ENCODE data around the gene TCF3.
A peak's percentile ranks its signal among the peaks of the same experiment; 100 is the strongest.

Gene TCF3

DNA sequence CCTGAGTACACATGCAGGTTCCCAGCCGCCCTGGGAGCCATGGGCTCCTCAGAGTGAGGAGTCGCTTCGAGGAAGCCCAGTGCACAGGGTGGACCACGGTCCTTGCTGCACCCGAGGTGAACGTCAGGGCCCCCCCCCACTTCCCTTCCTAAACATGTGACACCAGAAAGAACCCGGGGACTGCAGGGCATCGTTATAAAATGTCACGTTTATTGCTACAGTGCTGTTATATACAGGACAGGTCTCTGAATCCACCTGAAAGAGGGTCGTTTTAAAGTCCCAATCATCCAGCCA is 43.4 kb downstream of the TCF3 start:
- no peak for DNase-seq

DNA sequence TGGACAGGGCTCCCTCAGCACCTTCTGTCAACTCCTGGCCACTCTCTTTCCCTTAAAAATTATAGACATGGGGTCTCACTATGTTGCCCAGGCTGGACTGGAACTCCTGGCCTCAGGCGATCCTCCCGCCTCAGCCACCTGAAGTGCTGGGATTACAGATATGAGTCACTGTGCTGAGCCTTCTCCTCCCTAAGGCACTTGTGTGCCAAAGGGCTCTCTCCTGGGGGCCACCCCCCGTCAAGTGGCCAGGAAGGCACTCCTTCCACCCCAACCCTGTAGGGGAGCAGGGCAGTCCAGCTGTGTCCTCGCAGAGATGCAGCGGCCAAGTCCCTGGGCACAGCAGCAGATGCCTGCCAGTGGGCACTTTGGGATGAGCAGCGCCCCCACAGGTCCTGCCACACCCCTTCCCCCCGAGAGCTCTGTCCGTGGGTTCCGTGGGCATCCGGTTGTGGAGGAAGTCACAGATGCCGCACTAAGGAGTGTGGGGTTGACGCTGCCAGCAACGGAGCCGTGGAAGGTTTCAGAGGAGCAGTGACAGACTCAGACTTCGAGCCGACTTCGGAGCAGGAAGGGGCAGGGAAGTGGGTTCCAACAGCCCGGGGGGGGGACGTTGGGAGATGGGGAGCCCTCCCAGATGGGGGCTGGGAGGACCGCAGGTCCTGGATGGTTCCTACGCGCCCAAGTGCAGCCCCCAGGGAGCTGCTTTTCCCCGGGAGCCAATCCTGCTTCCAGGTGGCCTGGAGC is 43.9 kb downstream of the TCF3 start:
- no peak for DNase-seq

DNA sequence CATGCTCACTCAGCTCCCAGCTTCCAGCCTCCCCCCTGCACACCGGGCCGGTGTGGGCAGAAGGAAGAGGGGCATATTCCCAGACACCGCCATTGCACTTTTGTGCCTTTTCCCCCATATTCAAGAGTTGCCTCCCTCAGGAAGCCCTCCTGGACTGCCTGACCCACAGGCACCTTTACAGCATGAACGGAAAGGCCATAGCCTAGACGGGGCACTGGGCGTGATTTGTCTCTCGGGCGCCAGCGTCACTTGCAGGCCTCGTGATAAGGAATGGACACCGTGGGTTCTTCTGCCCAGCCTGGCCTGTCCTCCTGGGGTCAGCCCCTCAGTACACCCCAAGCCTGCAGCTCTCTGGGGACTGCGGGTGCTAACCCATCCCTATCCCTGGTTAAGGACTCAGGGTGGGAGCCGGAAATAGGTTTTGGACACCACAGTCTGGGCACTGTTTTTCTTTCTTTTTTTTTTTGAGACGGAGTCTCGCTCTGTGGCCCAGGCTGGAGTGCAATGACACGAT is 46.2 kb downstream of the TCF3 start:
- no peak for DNase-seq

DNA sequence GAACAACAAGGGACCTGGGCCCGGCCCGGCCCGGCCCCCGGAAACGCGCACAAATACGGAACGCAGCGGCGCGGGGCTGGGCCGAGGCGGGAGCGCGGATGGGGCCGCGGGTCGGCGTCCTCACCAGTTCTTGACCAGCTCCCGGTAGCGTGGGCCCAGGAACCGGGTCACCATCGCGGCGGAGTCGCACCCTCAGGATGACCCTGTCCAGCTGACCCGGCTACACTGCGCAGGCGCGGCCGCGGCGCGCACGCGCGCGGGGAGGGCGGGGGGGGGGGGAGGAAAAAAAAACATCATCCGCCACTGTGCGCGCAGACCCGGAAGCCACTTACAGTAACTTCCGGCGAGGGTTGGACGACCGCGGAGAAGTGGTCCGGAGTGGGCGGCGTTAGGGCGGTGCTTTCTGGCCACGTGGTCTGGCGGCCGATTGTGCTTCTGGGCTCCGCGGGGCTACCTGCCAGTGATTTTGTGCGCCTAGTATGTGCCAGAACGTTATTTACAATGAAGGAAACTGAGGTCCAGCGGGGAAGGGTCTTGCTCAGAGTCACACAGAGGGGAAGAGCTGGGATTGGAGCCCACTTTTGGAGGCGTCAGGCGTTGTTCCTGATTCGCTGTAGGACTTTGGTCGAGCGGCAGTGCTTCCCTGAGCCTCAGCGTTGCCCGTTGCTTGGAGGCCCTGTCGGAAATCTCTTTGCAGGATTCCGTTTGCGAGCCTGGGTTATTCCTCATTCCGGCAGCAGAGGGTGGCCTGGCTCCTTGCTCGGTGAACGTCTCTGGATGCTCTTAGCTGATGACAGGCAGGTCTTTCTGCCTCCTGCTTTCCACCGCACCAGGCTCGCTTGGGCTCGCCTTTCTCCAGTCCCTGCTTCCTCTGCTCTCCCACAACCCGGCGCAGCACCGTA is 46.9 kb downstream of the TCF3 start, which contains the start of gene UQCR11:
UQCR11 (minus strand) TSS at position 227 of the 902 bp plus-strand sequence; CDS start at position 174, 53 bp downstream.
- DNase-seq = peak; percentile 63

DNA sequence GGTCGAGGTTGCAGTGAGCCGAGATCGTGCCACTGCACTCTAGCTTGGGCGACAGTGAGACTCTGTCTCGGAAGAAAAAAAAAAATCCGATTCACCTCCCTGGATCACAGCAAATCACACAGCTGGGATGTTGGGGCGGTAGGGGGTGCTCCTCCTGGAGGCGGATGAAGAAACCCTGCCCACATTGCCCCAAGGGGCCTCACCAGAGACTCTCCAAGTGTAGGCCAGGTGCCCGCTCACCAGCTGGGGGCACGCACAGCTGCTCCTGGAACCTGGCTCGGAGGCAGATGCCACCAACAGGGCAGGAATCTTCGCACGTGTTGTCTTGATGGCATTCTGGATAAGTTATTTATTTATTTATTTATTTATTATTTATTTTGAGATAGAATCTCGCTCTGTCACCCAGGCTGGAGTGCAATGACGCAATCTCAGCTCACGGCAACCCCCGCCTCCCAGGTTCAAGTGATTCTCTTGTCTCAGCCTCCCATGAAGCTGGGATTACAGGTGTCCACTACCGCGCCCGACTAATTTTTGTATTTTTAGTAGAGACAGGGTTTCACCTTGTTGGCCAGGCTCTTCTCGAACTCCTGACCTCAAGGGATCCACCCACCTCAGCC is 50.2 kb downstream of the TCF3 start:
- DNase-seq = no peak

DNA sequence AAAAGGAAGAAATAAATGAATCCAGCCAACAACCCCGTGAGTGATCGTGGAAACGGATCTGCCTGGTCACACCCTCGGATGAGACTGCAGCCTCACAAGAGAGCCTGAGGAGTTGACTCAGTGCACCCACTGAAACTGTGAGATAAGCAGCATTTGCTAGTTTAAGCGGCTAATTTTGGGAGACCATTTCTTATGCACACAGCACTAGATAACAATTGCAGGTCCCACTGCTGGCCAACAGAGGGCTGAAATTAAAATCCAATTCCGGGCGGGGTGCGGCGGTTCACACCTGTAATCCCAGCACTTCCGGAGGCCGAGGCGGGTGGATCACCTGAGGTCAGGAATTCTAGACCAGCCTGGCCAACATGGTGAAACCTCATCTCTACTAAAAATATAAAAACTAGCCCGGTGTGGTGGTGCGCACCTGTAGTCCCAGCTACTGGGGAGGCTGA is 50.8 kb downstream of the TCF3 start:
- DNase-seq = no peak

DNA sequence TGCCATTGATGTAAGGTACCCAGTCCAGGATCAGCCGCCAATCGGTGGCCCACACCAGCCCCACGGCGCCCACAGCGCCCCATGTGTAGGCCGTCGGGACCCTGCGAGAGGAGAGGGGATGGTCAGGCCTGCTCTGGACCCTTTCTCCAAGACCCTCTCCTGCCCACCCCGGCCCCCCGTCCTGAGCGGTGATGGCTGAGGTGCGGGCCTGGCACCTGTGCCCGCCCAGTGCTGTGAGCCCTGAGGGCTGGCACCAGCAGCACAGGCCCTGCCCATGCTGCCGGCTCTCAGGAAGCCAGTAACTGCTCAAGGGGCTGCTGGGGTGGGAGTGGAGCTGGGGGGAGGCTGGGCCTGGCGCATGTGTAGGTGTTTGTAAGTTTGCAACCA is 53.0 kb downstream of the TCF3 start:
- no peak for DNase-seq

DNA sequence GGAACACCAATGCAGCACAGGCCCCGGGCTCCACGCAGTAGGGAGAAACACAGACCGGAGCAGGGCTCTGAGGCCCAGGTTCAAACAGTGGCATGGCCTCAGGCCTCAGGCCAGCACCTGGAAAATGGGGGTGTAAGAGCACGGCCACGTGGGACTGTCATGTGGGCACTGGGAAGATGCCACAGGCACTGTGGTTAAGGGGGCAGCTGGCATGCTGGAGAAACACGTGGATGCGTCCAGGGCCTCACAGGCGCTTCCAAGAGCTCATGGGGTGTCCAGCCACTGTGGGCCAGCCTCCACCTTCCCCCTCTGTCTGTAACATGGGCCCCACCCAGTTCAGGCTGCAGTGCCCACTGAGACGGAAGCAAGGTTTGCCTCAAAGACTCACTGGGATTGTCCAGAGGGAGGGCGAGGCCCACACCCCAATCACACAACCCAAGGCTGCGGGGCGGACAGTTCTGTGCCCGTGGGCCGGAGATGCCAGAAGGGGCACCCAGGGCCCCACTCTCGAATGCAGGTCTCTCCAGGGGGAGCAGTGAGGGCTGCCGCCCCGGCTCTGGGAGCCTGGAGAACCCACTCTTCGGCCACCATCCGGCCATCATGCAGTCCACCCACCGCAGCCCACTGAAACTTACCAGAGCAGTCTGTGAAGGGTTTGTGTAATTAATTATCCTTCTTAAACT is 53.5 kb downstream of the TCF3 start:
- DNase-seq = no peak

DNA sequence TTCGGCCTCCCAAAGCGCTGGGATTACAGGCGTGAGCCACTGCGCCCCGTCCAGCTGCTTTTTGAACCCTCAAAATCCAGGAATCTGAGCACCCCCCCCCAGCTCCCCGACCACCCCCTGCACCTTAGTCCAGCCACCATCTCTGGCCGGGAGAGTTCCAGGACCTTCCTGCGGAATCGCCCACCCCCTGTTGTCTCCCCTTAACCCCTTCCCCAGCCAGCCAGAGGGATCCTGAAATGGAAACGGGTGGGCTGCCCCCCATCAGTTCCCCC is 59.0 kb downstream of the TCF3 start:
- DNase-seq = no peak

DNA sequence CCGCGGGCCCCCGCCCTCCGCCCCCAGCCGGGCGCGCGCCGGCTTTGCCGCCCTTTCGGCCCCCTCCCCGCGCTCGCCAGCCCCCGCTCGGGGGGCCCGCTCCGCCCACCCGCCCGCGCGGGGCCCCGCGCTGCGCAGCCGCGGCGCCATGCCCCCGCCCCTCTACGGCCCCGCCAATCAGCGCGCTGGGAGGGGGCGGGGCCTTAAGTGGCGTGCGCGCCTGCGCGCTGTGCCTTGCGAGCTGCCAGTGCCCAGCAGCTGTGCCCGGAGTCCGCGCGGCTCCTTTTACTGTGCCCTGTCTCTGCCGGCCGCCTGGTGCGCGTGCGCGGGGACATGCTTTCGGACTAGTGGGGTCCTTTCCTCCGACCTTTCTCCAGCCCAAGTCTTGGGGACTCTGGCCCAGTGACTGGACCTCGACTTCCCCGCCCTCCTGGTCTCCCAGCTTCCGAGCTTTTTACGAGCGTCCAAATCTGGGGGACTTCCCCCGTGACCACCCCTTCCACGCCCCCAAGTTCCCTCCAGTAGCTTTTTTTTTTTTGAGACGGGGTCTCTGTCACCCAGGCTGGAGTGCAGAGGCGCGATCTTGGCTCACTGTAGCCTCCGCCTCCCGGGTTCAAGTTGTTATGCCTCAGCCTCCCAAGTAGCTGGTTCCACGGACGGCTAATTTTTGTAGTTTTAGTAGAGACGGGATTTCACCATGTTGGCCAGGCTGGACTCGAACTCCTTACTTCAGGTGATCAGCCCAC is 59.5 kb downstream of the TCF3 start, which contains the start of gene MBD3:
MBD3 (minus strand) TSS at position 111 of the 746 bp plus-strand sequence. CDS start 234 bp downstream, outside the sequence.
- DNase-seq = peak; percentile 62

DNA sequence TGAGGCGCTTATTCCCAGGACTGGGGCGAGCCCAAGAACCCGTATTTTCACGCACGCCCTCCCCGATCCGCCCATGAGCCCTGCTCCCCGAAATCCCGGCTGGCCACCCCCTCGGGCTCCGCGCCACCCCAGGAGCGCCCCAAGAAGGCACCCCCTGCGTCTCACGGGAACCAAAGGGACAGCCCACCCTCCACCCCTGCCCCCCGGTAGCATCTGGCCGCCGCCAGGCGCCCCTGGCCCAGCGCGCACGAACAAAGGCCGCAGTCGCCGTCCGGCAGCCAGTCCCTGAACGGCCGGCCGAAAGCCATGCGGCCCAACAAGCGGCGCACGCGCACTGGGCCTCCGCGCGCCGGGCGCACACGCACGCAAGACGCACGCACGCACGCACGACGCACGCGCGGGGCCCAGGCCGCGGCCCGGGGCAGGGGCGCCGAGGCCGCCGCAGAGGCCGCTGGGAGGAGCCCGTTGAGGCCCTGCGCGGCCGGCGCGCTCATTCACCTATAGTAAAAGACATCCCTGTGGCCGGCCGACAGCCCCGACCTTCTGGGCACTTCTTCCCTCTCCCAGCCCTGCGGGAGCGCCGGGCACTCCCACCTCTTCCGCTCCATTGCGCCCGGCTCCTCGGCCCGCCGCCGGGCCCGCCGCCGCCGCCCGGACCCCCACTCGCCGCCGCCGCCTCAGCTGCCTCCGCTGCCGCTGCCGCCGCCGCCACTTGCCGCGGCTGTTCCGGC is 60.2 kb downstream of the TCF3 start:
- DNase-seq = peak; percentile 12

DNA sequence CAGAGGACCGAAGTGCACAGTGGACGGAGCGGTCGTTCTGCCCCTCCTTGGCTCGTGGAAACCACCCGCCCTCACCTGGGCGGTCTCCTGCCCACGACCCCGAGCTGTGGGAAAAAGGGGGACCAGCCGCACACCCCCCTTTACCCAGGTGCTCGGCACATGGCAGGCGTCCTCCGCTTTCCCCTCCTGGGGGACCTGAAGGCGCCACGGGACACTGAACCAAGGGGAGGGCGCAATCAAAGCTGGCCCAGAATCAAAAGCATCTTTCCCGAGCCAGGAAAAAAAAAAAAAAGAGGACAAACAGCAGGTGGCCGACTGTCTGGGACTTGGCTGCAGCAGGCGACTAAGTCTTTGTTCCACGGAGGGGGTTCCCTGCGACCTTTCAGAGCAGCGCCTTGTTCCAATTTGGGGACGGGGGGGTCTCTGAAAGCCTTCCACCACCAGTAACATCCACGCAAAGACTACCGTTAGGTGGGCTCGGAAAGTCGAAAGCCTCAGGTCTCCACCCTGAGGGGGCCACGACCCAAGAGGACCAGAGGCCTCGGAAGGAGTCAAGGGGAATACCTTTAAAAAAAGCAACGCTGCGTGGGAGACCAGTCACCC is 60.9 kb downstream of the TCF3 start:
- DNase-seq = no peak

DNA sequence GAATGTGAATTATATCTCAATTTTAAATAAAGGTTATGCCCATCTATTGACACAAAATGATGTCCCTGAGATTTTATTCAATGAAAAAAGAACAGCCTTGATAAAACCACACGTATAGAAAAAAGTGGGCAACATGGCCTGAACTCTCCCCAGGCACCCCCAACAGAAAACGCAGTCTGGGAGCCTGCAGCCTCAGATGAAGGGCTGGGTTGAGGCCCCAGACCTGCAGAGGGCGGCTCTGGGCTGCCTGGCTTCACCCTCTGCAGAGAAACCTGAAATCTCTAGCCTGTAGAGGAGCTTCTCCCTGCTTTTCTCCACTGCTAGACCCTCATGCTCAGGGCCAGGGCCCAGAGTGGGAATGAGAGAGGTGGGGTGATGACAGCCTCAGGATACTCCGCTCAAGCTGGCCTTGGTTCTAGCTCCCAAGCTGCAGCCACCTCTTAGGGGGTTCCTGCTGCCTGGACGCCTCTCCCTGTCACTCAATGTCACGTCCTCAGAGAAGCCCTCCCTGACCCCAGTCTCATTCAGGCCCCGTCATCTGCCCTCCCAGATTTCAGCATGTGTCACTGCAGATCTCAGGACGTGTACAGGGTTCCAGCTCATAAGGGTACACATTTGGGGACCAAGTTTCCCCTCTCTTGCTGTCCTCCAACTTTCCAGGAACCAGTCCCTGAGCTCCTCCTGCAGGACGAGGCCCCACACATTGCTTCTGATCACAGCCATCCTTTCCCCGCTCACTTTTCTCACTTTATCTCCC is 61.6 kb downstream of the TCF3 start:
- no peak for DNase-seq

DNA sequence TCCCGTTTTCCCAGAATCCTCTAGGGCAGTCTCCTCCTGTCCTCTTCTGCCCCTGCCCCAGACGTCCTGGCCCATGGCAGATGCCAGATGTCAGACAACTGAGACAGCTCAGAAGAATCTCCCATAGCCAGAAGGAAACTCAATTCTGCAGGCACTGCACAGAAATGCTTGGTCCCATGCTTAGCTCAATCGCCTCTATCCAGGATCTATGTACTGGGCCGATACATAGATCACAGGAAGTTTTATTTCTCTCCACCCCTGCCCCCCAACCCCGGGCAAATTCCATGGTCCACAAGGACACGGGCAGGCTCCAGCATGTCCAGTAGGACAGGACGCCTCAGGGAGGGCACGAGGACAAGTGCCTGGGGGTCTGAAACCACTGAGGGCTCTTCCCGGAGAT is 64.5 kb downstream of the TCF3 start:
- DNase-seq = no peak

DNA sequence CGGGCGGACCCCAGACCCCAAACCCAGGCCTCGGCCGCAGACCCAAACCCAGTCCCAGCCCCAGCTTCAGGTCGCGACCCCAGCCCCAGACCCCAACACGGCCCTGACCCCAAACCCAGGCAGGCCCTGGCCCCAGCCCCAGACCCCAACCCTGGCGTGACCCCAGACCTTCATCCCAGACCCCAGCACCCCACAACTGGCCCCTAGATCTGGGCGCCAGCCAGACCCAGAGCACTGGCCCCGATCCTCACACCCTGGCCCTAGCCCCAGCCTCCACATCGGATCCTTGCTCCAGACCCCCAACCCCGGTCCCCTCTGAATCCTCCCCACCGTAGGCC is 67.2 kb downstream of the TCF3 start:
- DNase-seq = no peak

DNA sequence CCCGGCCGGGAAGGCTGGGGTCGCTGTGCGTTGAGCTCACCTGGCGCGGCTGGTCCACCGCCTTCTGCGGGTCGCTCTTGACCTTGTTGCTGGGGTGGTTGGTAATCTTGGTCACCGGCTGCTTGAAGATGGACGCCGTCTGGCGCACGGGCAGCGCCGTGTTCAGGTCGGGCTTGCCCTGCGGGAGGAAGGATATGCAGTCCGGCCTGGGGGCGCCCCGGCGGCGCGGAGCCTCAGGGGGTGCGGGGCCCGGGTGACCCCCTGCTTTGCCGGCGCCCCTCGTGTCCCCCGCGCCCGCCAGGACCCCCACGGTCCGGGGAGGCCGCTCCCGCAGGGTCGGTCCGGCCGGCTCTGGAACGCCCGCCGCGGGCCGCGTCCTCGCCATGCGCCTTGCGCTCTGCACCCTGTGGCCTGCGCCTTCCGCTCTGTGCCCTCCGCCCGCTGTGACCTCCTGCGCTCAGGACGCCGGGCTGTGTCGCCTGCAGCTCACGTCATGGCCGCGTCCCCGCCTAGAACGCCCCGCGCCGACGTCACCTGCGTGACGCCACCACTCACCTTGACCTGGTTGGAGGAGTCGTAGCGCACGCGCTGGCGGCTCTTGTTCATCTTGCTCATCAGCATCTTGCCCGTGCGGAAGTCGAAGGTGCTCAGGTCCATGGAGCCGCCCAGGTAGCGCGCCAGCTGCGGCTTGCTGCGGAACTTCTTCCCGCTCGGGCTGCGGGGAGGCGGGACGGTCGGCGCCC is 67.7 kb downstream of the TCF3 start:
- no peak for DNase-seq

DNA sequence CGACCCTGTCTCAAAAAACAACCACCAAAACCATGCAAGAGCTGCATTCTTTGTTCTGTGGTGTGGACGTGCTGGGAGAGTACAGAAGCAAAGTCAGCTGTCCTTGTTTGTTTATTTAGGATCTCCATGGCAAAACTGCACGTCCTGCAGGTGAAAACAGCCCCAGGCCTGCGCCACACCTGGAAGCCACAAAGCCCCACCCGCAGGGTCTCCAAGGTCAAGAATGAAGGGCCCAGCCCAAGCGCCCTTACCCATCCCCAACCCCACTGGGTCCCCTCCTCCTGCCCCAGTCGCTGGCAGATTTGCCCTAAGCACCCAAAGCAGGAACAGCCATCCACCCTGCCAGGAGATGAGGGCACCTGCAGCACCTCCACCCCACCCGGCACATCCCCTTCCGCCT is 70.2 kb downstream of the TCF3 start:
- DNase-seq = no peak

DNA sequence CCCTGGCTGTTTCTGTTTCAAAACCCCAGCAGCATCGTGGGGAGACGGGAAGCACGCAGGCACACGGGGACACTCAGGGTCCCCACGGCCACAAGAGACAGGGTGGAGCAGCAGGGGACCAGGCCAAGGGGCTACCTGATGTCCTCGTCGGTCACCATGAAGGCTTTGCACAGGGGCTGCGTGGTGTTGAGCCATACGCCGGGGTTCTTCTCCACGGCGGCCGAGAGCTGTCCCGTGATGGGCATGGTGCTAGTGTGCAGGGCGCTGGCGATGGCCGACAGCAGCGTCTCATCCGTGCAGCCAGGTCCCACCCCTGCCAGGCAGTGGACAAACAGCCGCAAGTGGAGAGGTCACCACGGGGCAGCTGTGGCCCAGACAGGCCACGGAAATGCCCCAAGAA is 71.5 kb downstream of the TCF3 start:
- no peak for DNase-seq

DNA sequence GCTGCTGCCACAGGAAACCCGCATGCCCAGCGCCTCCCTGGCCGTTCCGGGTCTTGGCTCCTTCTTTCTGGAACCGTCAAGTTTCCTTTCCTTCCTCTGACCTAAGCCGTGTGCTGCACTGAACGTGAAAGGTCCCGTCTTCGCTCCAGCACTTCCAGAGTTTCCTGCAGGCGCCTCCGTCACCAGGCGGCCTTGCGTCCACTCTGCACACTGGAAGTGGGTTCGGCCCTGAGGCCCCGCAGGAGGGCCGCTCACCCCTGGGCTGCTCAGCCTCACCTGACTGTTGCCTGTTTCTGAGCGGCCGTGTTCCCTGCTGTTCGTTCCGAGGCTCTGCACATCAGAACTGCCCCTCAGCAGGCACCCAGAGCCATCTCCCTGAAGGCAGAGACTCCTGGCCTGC is 72.0 kb downstream of the TCF3 start:
- no peak for DNase-seq

DNA sequence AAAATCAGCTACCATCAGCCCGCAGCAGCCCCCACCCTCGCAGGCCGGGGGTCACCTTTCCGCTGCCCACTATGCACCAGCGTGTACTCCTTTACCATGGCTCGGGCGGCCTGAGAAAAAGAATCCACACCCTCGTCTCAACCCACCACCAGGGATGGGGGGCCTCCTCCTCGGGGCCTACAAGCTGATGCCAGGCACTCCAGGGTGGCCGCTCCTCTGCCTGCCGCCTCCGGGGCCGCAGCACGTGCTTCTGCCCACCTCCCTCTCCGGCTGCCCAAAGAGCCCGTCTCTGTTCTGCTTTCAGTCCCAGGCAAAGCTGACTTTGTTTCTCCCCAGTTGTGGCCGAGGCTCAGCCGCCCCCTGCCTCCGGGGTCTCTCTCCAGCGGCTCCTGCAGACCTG is 73.2 kb downstream of the TCF3 start:
- DNase-seq = no peak

Measured in DMS153 (cell line).